Mesodermal cell (in vitro differentiated cells): Measurements from ENCODE around the gene SNRNP35. TPM values are rescaled to one million over a fixed set of nuclear protein-coding genes. Genes with fewer than 3 reads are reported as not detected.
"Not testable (repeated sequence)": the region's sequence is repeated elsewhere in the genome, so short reads cannot be mapped to it uniquely, and the experiment has no call there.

Experiments used
- H3K27ac ChIP-seq: 2 replicates; pipeline ENCODE4 v1.7.0; 2013; ENCODE audit warnings: mild to moderate bottlenecking, low read depth, low read length, moderate library complexity; ENCODE audit not compliant: severe bottlenecking
- H3K36me3 ChIP-seq: 2 replicates; pipeline ENCODE4 v1.7.1; 2013; ENCODE audit warnings: mild to moderate bottlenecking, low read length, moderate library complexity; ENCODE audit not compliant: control insufficient read depth, insufficient read depth
- H3K4me1 ChIP-seq: one replicate; pipeline ENCODE4 v1.7.1; 2013; ENCODE audit warnings: mild to moderate bottlenecking, low read length; ENCODE audit not compliant: insufficient read depth, control insufficient read depth, poor library complexity, severe bottlenecking
- H3K4me3 ChIP-seq: 2 replicates; pipeline ENCODE4 v1.7.0; 2013; ENCODE audit warnings: low read length, control low read depth, mild to moderate bottlenecking; ENCODE audit not compliant: insufficient read depth, poor library complexity, severe bottlenecking; ENCODE audit errors: extremely low read depth
- H3K9me3 ChIP-seq: 2 replicates; pipeline ENCODE4 v1.7.1; 2013; ENCODE audit warnings: mild to moderate bottlenecking, low read length, moderate library complexity; ENCODE audit not compliant: control insufficient read depth
- WGBS, 2 experiments: methylation state at CpG; one replicate each; pipeline ENCODE4 v1.1.5; 2013; ENCODE audit warnings: missing lambda C conversion rate in 2 of 2; ENCODE audit not compliant: insufficient coverage in 2 of 2; 5-methylcytosine and 5-hydroxymethylcytosine counted together
- polyA plus RNA-seq, 2 experiments: library from polyadenylated mRNA; stranded (reverse); fragments of 50-300 nt; gene quantifications; one replicate each; pipeline ENCODE4 v1.2.3, GENCODE V29; 2013

The SNRNP35 gene, protein sequence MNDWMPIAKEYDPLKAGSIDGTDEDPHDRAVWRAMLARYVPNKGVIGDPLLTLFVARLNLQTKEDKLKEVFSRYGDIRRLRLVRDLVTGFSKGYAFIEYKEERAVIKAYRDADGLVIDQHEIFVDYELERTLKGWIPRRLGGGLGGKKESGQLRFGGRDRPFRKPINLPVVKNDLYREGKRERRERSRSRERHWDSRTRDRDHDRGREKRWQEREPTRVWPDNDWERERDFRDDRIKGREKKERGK
- 14.7 TPM for polyA plus RNA-seq (2013, experiment 1 of 2)
- polyA plus RNA-seq (2013, experiment 2 of 2) = 14.5 TPM

DNA sequence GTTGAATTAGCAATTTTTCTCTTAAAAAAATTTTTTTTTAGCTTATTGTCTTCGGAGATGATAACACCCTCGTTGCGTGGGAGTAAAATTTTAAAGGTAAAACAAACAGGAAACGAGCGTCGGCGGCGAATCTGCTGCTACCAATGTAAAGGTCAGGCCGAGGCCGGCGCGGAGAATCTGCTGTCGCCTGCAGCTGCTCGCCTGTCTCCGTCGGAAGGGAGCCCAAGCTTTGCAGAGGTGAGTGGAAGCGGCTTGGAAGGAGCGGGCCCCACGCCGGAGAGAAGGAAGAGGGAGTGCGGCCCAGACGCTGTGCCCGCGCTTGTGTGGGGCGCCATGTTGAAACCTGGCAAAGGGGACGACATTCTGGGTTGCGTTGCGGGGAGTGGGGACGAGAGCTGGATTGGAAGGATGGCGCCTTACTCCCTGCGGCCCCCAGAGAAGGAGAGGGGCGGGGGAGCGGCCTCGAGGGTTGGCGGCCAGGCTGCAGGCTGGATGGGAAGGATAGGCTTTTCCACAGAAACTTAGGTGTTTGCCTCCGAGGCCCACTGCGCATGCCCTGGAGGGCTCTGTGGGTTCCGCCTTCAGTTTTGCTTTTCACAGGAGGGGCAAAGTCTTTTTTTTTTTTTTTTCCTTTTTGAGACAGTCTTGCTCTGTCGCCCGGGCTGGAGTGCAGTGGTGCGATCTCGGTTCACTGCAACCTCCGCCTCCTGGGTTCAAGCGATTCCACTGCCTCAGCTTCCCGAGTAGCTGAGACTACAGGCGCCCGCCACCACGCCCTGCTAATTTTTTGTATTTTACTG is at the start of gene SNRNP35:
SNRNP35 (plus strand) TSS at position 160 of the 800 bp plus-strand sequence. CDS start 7,402 bp downstream, outside the sequence.
- Histone ChIP-seq H3K9me3 (no peaks in the 10 kb centered on the region), H3K36me3 (peaks cover 5% of the 10 kb centered on the region), H3K4me3 (peak within 1 kb of the TSS; percentile 74), H3K4me1 (no peaks in the 10 kb centered on the region), H3K27ac (peak within 1 kb of the TSS; percentile 99)
- WGBS, 2 experiments = 3% methylated on average over 37 to 43 of the region's 48 CpGs

DNA sequence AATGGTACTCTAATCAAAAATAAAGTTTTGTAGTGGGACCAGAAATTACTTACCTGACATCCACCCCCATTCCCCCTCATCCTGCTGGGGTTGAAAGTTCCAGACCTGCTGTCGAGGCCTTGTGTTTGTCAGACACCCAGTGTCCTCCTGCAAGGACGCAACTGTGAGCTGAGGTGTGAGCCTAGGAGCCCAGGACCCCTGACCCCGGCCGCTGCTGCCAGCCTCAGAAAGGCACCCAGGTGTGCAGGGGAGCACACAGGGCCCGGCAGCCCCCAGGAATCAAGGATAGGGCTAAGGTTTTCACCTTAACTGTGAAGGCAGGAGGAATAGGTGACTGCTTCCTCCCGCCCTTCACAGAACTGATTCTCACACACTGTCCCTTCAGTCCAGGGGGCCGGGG is 49.3 kb upstream of the SNRNP35 start:
- H3K4me1 ChIP-seq, H3K9me3 ChIP-seq, H3K27ac ChIP-seq, H3K4me3 ChIP-seq: not testable (repeated sequence)
- H3K36me3 ChIP-seq = peaks cover 40% of the 10 kb centered on the region
- 93 to 96% methylated on average over 3 to 4 of the region's 7 CpGs for WGBS, 2 experiments

DNA sequence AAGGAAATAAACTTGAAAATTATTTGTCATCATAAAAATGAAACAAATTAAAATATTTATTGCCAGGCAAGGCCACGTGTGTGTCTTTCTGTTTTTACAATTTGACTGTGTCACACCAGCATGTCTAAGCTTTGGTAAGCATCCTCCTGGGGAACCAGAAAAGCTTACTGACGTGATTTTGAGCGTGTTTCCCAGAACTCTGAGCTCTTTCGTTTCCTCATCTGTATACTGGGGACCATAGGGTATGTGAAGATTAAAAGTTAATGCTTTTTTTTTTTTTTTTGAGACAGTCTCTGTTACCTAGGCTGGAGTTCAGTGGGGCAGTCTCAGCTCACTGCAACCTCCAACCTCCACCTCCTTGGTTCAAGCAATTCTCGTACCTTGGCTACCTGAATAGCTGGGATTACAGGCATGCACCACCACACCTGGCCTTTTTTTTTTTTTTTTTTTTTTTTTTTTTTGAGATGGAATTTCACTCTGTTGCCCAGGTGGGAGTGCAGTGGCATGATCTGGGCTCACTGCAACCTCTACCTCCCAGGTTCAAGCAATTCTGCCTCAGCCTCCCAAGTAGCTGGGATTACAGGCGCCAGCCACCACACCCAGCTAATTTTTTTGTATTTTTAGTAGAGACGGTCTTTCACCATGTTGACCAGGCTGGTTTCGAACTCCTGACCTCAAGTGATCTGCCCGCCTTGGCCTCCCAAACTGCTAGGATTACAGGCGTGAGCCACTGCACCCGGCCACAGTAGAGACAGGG is 48.5 kb upstream of the SNRNP35 start:
- H3K4me1 ChIP-seq, H3K9me3 ChIP-seq, H3K4me3 ChIP-seq, H3K27ac ChIP-seq: not testable (repeated sequence)
- WGBS, 2 experiments = 95 to 100% methylated on average over 6 to 10 of the region's 11 CpGs
- H3K36me3 ChIP-seq = peaks cover 32% of the 10 kb centered on the region

DNA sequence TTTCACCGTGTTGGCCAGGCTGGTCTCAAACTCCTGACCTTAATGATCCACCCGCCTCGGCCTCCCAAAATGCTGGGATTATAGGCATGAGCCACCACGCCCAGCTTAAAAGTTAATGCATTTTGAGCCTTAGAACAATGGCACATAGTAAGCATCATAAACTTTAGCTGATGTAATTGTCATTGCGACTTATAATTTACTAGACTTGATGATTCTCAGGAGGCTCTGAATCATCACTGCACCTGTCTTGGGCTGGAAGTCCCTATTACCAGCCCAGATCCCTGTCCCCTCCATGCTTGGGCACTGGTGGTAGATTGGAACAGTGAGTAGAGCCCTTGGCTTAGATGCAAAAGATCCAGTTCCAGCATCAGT is 47.9 kb upstream of the SNRNP35 start:
- Histone ChIP-seq H3K36me3 (peaks cover 26% of the 10 kb centered on the region), H3K27ac (no peak overlapping the region), H3K4me1 (no peaks in the 10 kb centered on the region), H3K4me3 (no peak overlapping the region), H3K9me3 (no peaks in the 10 kb centered on the region)
- WGBS, 2 experiments = 75 to 85% methylated on average over 4 to 5 of the region's 5 CpGs

DNA sequence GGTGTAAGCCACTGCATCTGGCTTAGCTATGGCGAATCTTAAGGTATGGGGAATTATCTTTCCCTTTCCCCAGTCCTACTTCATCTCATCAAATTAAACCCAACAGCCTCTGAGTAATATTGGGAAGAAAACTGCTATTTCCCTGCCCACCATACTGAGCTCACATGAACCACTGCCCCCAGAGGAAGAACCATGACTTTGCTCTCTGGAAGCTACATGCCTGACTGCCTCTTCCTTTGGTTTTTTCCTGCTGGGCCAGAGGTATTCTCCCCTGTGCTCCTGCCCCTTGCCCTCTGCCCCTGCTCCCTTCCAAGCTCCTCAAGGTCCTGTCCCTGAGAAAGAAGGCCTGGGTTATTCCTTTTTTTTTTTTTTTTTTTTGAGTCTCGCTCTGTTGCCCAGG is 36.6 kb upstream of the SNRNP35 start:
- Histone ChIP-seq H3K9me3 (no peaks in the 10 kb centered on the region), H3K27ac (no peak overlapping the region), H3K4me3 (no peak overlapping the region), H3K36me3 (no peaks in the 10 kb centered on the region), H3K4me1 (no peaks in the 10 kb centered on the region)
- WGBS, 2 experiments = no CpG with 5 or more reads among the region's 2 CpGs

DNA sequence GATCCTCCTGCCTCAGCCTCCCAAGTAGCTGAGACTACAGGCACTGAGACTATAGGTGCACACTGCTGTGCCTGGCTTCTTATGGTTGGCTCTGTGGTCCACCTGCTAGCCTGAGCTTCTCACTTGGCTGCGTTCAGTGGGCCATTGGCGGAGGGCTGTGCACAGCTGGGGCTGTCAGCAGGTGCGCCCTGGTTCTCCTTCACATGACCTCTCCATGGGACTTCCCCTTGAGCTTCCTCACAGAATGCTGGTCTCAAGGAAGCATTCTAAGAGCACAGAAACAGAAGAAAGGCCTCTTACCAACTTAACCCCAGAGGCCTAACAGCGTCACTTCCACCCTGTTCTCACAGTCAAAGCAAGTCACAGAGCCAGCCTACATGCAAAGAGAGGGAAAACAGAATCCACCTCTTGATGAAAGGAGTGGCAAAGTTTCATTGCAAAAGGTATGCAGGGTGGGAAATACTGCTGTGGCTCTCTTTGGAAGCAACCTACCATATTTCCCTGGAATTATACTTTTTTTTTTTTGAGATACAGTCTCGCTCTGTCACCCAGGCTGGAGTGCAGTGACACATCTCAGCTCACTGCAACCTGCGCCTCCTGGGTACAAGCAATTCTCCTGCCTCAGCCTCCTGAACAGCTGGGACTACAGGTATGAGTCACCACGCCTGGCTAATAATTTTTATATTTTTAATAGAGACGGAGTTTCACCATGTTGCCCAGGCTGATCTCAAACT is 30.7 kb upstream of the SNRNP35 start:
- 93 to 94% methylated on average over 5 to 7 of the region's 8 CpGs for WGBS, 2 experiments

DNA sequence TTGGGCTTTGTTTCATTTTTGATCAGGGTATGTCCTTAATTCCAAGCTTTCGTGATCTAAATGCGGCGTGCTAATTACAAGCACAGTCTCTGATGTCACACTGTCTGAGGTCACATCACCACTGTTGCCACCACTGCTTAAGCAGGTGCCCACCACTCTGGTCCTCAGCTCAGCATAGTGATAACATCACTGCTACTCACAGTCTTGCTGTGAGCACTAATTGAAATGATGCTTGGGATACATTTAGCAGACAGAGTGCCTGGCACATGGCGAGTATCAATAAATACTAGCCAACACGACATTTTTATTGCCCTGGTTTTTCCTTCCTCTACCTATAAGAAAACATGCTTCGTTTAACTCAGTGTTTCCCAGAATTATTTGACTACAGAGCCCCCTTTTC is 29.3 kb upstream of the SNRNP35 start:
- H3K4me3 ChIP-seq = no peak overlapping the region
- 92 to 98% methylated on average over 5 to 6 of the region's 6 CpGs for WGBS, 2 experiments

More for the DNA sequence above, 30.7 kb upstream of the SNRNP35 start:
- no peak overlapping the region for H3K27ac ChIP-seq
- H3K9me3 ChIP-seq = no peaks in the 10 kb centered on the region
- H3K4me3 ChIP-seq = no peak overlapping the region
- H3K4me1 ChIP-seq = no peaks in the 10 kb centered on the region
- H3K36me3 ChIP-seq = no peaks in the 10 kb centered on the region

DNA sequence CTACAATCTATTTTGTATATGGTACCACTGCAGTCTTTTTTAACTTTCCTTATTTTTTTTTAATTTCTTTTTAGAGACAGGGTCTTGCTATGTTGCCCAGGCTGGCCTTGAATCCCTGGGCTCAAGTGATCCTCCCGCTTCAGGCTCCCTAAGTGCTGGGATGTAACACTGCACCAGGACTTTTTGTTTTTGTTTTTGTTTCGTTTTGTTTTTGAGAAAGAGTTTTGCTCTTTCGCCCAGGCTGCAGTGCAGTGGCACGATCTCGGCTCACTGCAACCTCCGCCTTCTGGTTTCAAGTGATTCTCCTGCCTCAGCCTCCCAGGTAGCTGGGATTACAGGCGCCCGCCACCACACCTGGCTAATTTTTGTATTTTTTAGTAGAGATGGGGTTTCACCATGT is 28.8 kb upstream of the SNRNP35 start:
- 84 to 95% methylated on average over 6 to 8 of the region's 8 CpGs for WGBS, 2 experiments
- H3K9me3 ChIP-seq = not testable (repeated sequence)

More for the DNA sequence above, 29.3 kb upstream of the SNRNP35 start:
- Histone ChIP-seq H3K4me1 (no peaks in the 10 kb centered on the region), H3K9me3 (no peaks in the 10 kb centered on the region), H3K27ac (no peak overlapping the region), H3K36me3 (no peaks in the 10 kb centered on the region)

DNA sequence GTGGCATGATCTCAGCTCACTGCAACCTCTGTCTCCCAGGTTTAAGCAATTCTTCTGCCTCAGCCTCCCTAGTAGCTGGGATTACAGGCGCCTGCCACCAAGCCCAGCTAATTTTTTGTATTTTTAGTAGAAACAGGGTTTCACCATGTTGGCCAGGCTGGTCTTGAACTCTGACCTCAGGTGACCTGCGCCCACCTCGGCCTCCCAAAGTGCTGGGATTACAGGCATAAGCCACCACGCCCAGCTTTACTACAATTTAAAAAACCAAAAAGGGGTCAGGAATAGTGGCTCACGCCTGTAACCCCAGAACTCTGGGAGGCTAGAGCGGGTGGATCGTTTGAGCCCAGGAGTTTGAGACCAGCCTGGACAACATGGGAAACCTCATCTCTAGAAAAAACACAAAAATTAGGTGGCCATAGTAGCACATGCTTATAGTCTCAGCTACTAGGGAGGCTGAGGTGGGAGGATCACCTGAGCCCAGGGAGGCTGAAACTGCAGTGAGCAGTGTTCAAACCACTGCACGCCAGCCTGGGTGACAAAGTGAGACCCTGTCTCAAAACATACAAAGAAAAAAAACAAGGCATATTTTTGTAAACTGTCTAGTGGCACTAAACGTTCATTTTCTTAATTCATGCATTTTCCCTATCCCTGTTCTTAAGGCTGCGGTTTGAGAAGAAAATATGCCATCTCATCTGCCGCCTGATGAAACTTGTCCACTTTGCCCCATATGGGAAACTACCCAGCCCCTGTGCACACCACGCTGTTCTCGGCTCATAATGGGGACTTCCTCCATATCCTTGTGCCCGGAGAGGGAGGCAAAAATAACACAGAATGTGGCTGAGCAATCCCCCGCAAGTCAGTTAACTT is 25.8 kb upstream of the SNRNP35 start:
- H3K36me3 ChIP-seq, H3K4me1 ChIP-seq, H3K9me3 ChIP-seq, H3K27ac ChIP-seq, H3K4me3 ChIP-seq: not testable (repeated sequence)
- 87 to 88% methylated on average over 10 to 15 of the region's 15 CpGs for WGBS, 2 experiments

More for the DNA sequence above, 28.8 kb upstream of the SNRNP35 start:
- H3K4me1 ChIP-seq, H3K4me3 ChIP-seq, H3K27ac ChIP-seq, H3K36me3 ChIP-seq: not testable (repeated sequence)
